Lung (tissue), 12 donors: Measurements from ENCODE around the gene ANP32B. TPM values are rescaled to one million over a fixed set of nuclear protein-coding genes. Genes with fewer than 3 reads are reported as not detected.

ENCODE experiments used
- ATAC-seq: fragments of 200-7000 bp; cut with Tn5 transposase; one replicate; pipeline ENCODE4 v1.9.1; 2020; ENCODE audit warnings: moderate number of reproducible peaks; ENCODE audit not compliant: insufficient read depth, low FRiP score
- DNase-seq, 3 donors: peaks; one replicate each; pipeline ENCODE4 v3.0.0-alpha.2; 2013 to 2017
- H3K27ac ChIP-seq, 2 donors: one replicate each; pipeline ENCODE4 v1.5.1; 2013; ENCODE audit warnings: mild to moderate bottlenecking in 2 of 2, moderate library complexity in 2 of 2, control low read depth in 1 of 2, inconsistent platforms in 1 of 2, low read depth in 1 of 2, low read length in 1 of 2
- H3K27me3 ChIP-seq, 3 donors: one replicate each; pipeline ENCODE4 v1.5.1; 2013; ENCODE audit warnings: low read length in 2 of 3; ENCODE audit not compliant: control insufficient read depth in 3 of 3, insufficient read depth in 3 of 3
- H3K36me3 ChIP-seq, 4 donors: one replicate each; pipeline ENCODE4 v1.5.1; 2013; ENCODE audit warnings: low read length in 4 of 4, mild to moderate bottlenecking in 1 of 4, moderate library complexity in 1 of 4; ENCODE audit not compliant: control insufficient read depth in 4 of 4, insufficient read depth in 4 of 4
- H3K4me1 ChIP-seq, 5 donors: one replicate each; pipeline ENCODE4 v1.5.1; 2013; ENCODE audit warnings: low read length in 5 of 5, mild to moderate bottlenecking in 2 of 5, moderate library complexity in 1 of 5; ENCODE audit not compliant: control insufficient read depth in 5 of 5, insufficient read depth in 5 of 5
- H3K4me3 ChIP-seq: one replicate; pipeline ENCODE4 v1.5.1; 2013; ENCODE audit warnings: mild to moderate bottlenecking, control low read depth, moderate library complexity
- H3K9ac ChIP-seq, 2 donors: one replicate each; pipeline ENCODE4 v1.5.1; 2013; ENCODE audit warnings: low read length in 2 of 2, control low read depth in 1 of 2; ENCODE audit not compliant: insufficient read depth in 1 of 2
- H3K9me3 ChIP-seq, 4 donors: one replicate each; pipeline ENCODE4 v1.5.1; 2013; ENCODE audit warnings: low read length in 3 of 4, mild to moderate bottlenecking in 1 of 4, moderate library complexity in 1 of 4; ENCODE audit not compliant: control insufficient read depth in 4 of 4, insufficient read depth in 3 of 4
- CTCF ChIP-seq: IDR thresholded peaks from 2 replicates; pipeline ENCODE4 v1.5.1; 2012; ENCODE audit warnings: mild to moderate bottlenecking; ENCODE audit errors: control extremely low read depth, extremely low read depth
- WGBS, 2 donors: extraction: QIAGEN DNeasy Blood & Tissue Kit; methylation state at CpG; one replicate each; pipeline ENCODE4 v1.1.7; 2013; 5-methylcytosine and 5-hydroxymethylcytosine counted together
- polyA plus RNA-seq, 2 donors: library from polyadenylated mRNA; stranded (reverse); fragments of 200-250 nt; gene quantifications; one replicate each; pipeline ENCODE4 v1.2.1, GENCODE V29; 2013
- total RNA-seq, 2 donors: library from RNA; depleted of rRNA in 1 of 2; stranded (reverse); fragments of >200 nt in 1 of 2; gene quantifications; one replicate each; pipeline ENCODE4 v1.2.1, GENCODE V29; 2014 to 2021
- donor health status: control.
- donor health status: control.
- donor health status: Bipolar disorder and iron deficiency.
- donor health status: healthy.
- donor health status: DM: yes; HTN: yes; CAD: no.

ANP32B gene
- total and polyA plus RNA-seq, 4 donors, result 45.4 to 152 (median 103) TPM

GRCh38 chr9:97936998-97937397 lies 46.1 kb upstream of the ANP32B start:
- Histone ChIP-seq H3K9ac (no peak overlapping the region), H3K4me3 (no peak overlapping the region), H3K9me3 (no peaks in the 10 kb centered on the region), H3K27me3 (peaks cover 0 to 15% (median 6%) of the 10 kb centered on the region in 3 donors), H3K27ac (no peak overlapping the region), H3K36me3 (no peaks in the 10 kb centered on the region), H3K4me1 (no peaks in the 10 kb centered on the region)
- DNase-seq, result no peak
- ATAC-seq, result no peak
- TF ChIP-seq CTCF, result no peak

- Histone ChIP-seq H3K4me1 (no peaks in the 10 kb centered on the region), H3K36me3 (no peaks in the 10 kb centered on the region), H3K9me3 (no peaks in the 10 kb centered on the region), H3K27ac (no peak within 1 kb of the TSS), H3K9ac (no peak within 1 kb of the TSS), H3K4me3 (no peak within 1 kb of the TSS), H3K27me3 (peaks cover 0 to 17% (median 5%) of the 10 kb centered on the region in 3 donors)
- TF ChIP-seq CTCF, result no peak
- 30 to 54% methylated on average over 3 of the region's 3 CpGs for WGBS, 2 donors
- ATAC-seq (no peak), DNase-seq (no peak)
Measured at GRCh38 chr9:97938081-97938644, 45.0 kb upstream of the ANP32B start, which contains the start of gene HEMGN. TSS of gene HEMGN (minus strand) at chr9:97938172. CDS start at chr9:97938136, 36 bp downstream.

GRCh38 chr9:97940233-97940632 lies 42.9 kb upstream of the ANP32B start:
- Histone ChIP-seq H3K9me3 (no peaks in the 10 kb centered on the region), H3K9ac (no peak overlapping the region), H3K27me3 (peaks cover 0 to 18% (median 9%) of the 10 kb centered on the region in 3 donors), H3K4me1 (no peaks in the 10 kb centered on the region), H3K27ac (no peak overlapping the region), H3K36me3 (no peaks in the 10 kb centered on the region), H3K4me3 (no peak overlapping the region)
- no peak for TF ChIP-seq CTCF
- no peak for ATAC-seq
- DNase-seq, result no peak

- H3K27ac ChIP-seq, result no peak overlapping the region
- TF ChIP-seq CTCF, result no peak
- H3K9me3 ChIP-seq, result no peaks in the 10 kb centered on the region
- DNase-seq (no peak), ATAC-seq (no peak)
- no peak overlapping the region for H3K9ac ChIP-seq
- no peak overlapping the region for H3K4me3 ChIP-seq
- no peaks in the 10 kb centered on the region for H3K36me3 ChIP-seq
- H3K4me1 ChIP-seq, result no peaks in the 10 kb centered on the region
- WGBS, 2 donors, result 78 to 85% methylated on average over 3 of the region's 3 CpGs
- H3K27me3 ChIP-seq, result peaks cover 0 to 15% (median 9%) of the 10 kb centered on the region in 3 donors
Measured at GRCh38 chr9:97940741-97941140, 42.4 kb upstream of the ANP32B start.
